GF-D8 (cell line): ENCODE results near the gene HGFAC.

Experiments
- DNase-seq: peaks from one replicate; lab custom pipeline; 2025; lab: John Stamatoyannopoulos, UW

HGFAC gene

GRCh38 chr4:3441501-3442459 lies at the start of gene HGFAC:
Gene HGFAC, plus strand, starts transcription at chr4:3441968. Its CDS starts 34 bp downstream, at chr4:3442002.
- no peak for DNase-seq

DNA sequence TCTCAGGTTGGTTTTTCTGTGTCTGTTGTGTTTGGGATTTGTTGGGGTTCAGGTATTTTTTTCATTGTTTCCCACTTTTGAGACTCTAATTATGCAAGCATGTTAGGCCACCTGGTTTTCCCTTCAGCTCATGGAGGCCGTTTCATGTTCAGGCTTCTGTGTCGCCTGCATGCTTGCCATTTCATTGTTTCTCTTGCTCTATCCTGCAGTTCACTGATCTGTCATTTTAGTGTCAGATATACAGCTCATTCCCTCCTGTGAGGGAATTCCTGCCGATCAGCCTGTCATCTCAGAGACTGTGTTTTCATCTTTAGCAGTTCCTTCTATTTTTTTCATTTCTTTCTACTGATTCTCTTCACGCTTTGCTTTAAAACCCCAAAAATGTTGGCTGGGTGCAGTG lies 49.4 kb upstream of the HGFAC start:
- DNase-seq = no peak

DNA sequence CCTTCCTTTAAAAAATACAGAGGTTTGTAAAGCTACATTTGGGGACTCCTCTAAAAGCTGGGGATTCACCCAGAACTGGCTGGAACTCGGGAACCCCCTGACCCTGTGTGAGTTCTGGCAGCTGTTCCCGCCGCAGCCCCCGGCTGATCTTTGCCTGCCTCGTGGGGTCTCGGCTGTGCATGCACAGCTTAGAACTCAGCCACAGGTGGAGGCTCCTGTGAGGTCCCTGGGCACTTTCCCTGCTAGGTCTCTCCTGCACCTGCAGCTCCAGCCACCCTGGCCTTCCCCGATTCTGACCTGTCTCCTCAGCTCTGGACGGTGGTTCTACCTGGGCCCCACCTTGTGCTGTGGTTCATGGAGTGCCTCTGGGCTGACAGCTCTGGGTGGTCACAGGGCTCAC lies 48.6 kb upstream of the HGFAC start:
- no peak for DNase-seq

DNA sequence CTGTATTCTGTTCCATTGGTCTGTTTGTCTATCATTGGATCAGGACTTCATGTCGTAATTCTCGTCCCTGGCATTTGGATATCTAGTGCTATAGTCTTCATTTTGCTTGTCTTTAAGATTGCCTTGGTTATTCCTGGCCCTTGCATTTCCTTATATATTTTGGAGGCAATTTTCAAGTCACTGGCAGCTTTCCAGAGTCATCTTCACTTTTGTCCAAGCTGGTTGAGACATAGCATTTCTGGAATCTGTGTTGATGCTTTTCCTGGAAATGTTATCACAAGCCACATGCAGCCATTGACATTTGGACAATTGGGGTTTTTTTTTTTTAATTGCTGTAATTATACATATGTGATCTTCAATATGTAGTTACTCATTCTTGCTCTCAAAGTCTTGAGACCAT lies 45.2 kb upstream of the HGFAC start:
- DNase-seq = no peak

GRCh38 chr4:3397128-3397527 lies 44.6 kb upstream of the HGFAC start:
- no peak for DNase-seq

GRCh38 chr4:3399277-3400194 lies 42.2 kb upstream of the HGFAC start:
- no peak for DNase-seq

DNA sequence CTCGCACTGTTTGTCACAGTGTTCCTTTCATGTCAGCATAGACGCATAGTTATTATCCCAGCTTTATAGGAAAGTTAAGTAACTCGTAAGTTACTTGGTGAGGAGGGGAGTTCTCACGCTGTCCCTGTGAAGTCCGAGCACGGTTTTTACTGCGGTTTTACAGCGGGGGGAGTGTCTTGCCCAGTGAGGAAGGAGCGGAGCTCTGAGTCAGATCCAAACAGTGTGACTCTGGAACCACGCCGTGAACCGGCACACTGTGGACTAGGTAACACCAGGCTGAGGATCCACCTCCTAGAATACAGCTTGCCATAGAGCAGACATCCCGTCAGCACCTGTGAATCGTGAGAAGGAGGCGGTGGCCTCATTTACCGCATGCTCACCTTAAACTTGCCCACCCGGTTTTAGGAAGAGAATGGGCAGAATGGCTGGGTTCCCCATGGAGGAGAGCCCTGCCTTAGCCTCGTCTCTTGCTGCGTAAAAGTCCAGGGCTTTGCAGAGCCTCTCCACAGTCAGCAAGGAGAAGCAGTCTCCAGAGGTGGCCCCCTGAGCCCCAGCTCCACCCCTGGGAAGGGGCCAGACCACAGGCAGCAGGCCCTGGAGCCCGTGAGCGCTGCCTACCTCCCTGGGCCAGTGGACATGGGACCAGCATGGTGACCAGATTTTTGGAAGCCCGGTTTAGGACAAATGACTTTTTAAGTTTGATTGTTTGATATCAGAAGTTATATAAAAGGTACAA lies 40.2 kb upstream of the HGFAC start:
- DNase-seq = no peak

GRCh38 chr4:3402491-3403347 lies 39.0 kb upstream of the HGFAC start:
- DNase-seq = no peak

GRCh38 chr4:3403348-3403906 lies 38.3 kb upstream of the HGFAC start:
- DNase-seq = no peak

GRCh38 chr4:3404546-3404945 lies 37.2 kb upstream of the HGFAC start:
- DNase-seq = no peak

DNA sequence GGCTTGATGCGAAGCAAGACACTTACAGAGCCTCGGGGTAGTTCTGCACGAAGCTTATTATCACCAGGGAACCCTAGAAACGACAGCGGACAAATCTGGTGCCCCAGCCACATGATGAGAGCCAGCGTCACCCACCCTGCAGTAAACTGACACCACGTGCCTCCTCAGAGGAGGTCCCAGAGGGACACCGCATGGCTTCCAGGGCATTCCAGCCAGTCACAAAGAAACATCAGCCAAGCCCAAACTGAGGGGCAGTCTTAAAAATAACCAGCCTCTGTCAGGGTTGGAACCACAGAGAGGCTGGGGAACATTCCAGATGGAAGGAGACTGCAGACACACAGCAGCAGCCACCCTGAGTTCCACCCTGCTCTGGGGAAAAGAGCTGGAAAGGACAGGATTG lies 36.6 kb upstream of the HGFAC start:
- DNase-seq = no peak

- no peak for DNase-seq
Observed at GRCh38 chr4:3406021-3406420, 35.7 kb upstream of the HGFAC start.

GRCh38 chr4:3406431-3406830 lies 35.3 kb upstream of the HGFAC start:
- no peak for DNase-seq

- DNase-seq = no peak
Observed at GRCh38 chr4:3407171-3407771, 34.5 kb upstream of the HGFAC start.

DNA sequence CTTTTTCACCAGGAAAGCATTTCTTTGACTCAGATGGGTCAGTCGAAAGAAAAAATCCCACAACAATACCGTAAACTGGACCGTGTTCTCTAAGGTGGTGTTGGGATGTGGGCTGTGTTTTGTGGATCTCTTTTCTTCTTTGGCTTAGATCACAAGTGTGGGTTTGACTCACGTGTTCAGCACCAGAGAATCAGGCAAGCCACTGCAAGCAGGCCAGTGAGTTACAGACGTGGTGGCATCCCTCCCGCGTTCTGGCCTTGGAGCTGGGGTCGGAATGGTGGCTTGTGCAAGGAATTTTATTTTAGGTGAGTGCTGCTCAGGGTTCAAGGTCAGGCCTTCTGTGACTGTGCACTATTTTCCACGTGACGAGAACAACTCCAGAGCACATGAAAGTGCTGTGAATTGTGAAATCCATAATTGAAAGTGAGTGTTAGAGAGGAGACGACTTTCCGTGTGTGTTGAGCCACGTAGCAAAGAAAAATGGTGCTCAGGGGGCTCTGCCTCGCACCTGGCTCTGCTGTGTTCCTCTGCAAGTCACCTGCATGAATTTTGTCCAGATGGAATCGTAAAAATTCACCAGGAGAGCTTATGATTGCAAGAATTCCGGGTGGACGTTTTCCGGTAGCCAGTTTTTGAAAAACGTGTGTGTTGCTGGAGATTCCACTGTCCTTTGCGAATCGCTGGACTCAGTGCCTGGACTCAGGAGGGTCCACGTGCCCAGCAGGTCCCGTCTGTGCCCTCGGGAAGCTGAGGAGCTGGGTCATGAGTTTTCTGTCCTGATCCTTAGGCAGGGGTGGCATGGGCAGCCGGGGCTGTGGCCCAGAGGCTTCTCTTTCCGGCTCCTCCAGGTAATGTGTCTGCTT lies 33.6 kb upstream of the HGFAC start:
- DNase-seq = no peak

GRCh38 chr4:3408793-3409330 lies 32.9 kb upstream of the HGFAC start:
- DNase-seq = no peak

- no peak for DNase-seq
Observed at GRCh38 chr4:3409571-3410091, 32.1 kb upstream of the HGFAC start.

DNA sequence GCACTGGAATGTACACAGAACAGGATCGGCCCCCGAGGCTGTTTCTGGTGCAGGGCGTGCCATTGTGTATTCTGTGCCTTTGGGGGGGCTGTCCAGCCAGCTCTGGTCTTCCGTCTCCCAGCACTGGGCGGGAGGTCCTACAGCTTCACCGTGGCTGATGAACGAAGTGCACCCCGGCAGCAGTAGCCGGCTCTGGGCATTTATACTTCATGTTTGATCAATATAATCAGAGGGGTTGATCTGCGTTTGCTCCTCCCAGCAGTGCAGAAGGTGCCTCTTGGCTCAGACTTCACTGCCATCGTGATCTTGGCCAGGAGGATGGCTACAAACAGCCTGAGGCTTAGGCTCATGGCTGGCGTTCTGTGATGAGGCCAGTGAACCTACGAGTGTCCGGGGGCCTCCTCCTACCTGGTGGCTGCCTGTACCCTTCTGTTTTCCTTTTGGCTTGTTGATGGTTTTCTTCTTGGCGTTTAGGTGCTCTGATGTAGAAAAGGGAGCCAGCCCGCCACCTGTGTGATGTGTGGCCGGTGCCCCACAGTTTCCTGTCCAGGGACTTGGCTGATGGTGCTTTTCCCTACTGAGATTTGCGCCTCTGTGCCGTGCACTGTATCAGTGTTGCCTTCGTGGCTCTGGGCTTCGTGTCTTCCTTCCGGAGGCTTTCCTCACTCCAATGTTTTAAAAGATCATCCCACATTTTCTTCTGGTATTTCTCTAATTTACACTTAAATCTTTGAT lies 31.2 kb upstream of the HGFAC start:
- DNase-seq = no peak
